Epithelial cell of esophagus (primary cell): Measurements from ENCODE around the gene DBP.
A peak's percentile ranks its signal among the peaks of the same experiment; 100 is the strongest.

Source experiments
- DNase-seq: peaks from one replicate; pipeline ENCODE4 v3.0.0; 2010; ENCODE audit warnings: low read depth
- H3K4me3 ChIP-seq: 2 replicates; pipeline ENCODE4 v1.5.1; 2011; ENCODE audit warnings: mild to moderate bottlenecking, low read length, control low read depth
- CTCF ChIP-seq: IDR thresholded peaks from 2 replicates; pipeline ENCODE4 v1.5.1; 2011; ENCODE audit warnings: low read depth, mild to moderate bottlenecking, low read length, control low read depth, inconsistent platforms; ENCODE audit not compliant: insufficient read depth; ENCODE audit errors: missing control alignments

DBP gene

GRCh38 chr19:48624791-48625723, 12.1 kb downstream of the DBP start:
- no peak overlapping the region for H3K4me3 ChIP-seq
- DNase-seq: no peak

GRCh38 chr19:48624067-48624594, 13.0 kb downstream of the DBP start:
- peak; percentile 98 for DNase-seq
- H3K4me3 ChIP-seq: peak overlapping the region; percentile 43
- no peak for TF ChIP-seq CTCF

More at GRCh38 chr19:48624791-48625723, 12.1 kb downstream of the DBP start:
- TF ChIP-seq CTCF: no peak

GRCh38 chr19:48623556-48624066, 13.6 kb downstream of the DBP start:
- no peak for TF ChIP-seq CTCF
- peak overlapping the region; percentile 43 for H3K4me3 ChIP-seq
- no peak for DNase-seq

- no peak for DNase-seq
- H3K4me3 ChIP-seq: peak overlapping the region; percentile 94
- TF ChIP-seq CTCF: no peak
These were observed 17.2 kb downstream of the DBP start for GRCh38 chr19:48619692-48620585.

- TF ChIP-seq CTCF: peak; percentile 13
- DNase-seq: peak; percentile 100
- peak within 1 kb of the TSS; percentile 94 for H3K4me3 ChIP-seq
These were observed 18.1 kb downstream of the DBP start, which contains the start of the genes RPL18 and SPHK2 for GRCh38 chr19:48618916-48619691. RPL18 (minus strand) TSS chr19:48619178; CDS start chr19:48619143, 35 bp downstream. SPHK2 (plus strand) TSS chr19:48619506; CDS start chr19:48620515, 1,009 bp downstream.
